Measurements from ENCODE around the gene PAPPA. TPM values are rescaled to one million over a fixed set of nuclear protein-coding genes. Genes with fewer than 3 reads are reported as not detected.
A peak's percentile ranks its signal among the peaks of the same experiment; 100 is the strongest.

PAPPA gene
- total RNA-seq, 1 donor from 2014 or later, result 219 TPM

GRCh38 chr9:116395699-116396037 is 242.1 kb downstream of the PAPPA start:
- H3K9me3 Mint-ChIP-seq (ENCODE audit: low read depth), result no peaks in the 10 kb centered on the region
- peaks cover 61% of the 10 kb centered on the region for H3K36me3 Mint-ChIP-seq (ENCODE audit: low read depth)
- peaks cover 23% of the 10 kb centered on the region for H3K4me1 Mint-ChIP-seq (ENCODE audit: low read depth)
- H3K27me3 Mint-ChIP-seq (ENCODE audit: low read depth), result no peaks in the 10 kb centered on the region
- H3K4me3 Mint-ChIP-seq (ENCODE audit: unreplicated experiment), result no peak overlapping the region
- no peak for DNase-seq (ENCODE audit: low spot score)
- peak overlapping the region; percentile 82 for H3K27ac Mint-ChIP-seq (ENCODE audit: unreplicated experiment)
- no peak for TF ChIP-seq CTCF (IDR thresholded peaks at IDR 0.05)

GRCh38 chr9:116403171-116403570 is 249.6 kb downstream of the PAPPA start:
- no peak for TF ChIP-seq CTCF (IDR thresholded peaks at IDR 0.05)
- H3K4me1 Mint-ChIP-seq (ENCODE audit: low read depth), result peaks cover 5% of the 10 kb centered on the region
- H3K9me3 Mint-ChIP-seq (ENCODE audit: low read depth), result no peaks in the 10 kb centered on the region
- peaks cover 8% of the 10 kb centered on the region for H3K36me3 Mint-ChIP-seq (ENCODE audit: low read depth)
- DNase-seq (ENCODE audit: low spot score), result no peak
- no peaks in the 10 kb centered on the region for H3K27me3 Mint-ChIP-seq (ENCODE audit: low read depth)
- no peak overlapping the region for H3K27ac Mint-ChIP-seq (ENCODE audit: unreplicated experiment)
- H3K4me3 Mint-ChIP-seq (ENCODE audit: unreplicated experiment), result no peak overlapping the region

- Mint-ChIP-seq H3K9me3 (ENCODE audit: low read depth) (no peaks in the 10 kb centered on the region), H3K4me1 (ENCODE audit: low read depth) (peaks cover 5% of the 10 kb centered on the region), H3K4me3 (ENCODE audit: unreplicated experiment) (no peak overlapping the region), H3K36me3 (ENCODE audit: low read depth) (peaks cover 2% of the 10 kb centered on the region), H3K27me3 (ENCODE audit: low read depth) (no peaks in the 10 kb centered on the region), H3K27ac (ENCODE audit: unreplicated experiment) (no peak overlapping the region)
- TF ChIP-seq CTCF (IDR thresholded peaks at IDR 0.05), result no peak
- no peak for DNase-seq (ENCODE audit: low spot score)
These were observed 250.6 kb downstream of the PAPPA start for GRCh38 chr9:116404228-116404627.

- peaks cover 5% of the 10 kb centered on the region for H3K4me1 Mint-ChIP-seq (ENCODE audit: low read depth)
- H3K9me3 Mint-ChIP-seq (ENCODE audit: low read depth), result no peaks in the 10 kb centered on the region
- no peak overlapping the region for H3K27ac Mint-ChIP-seq (ENCODE audit: unreplicated experiment)
- H3K36me3 Mint-ChIP-seq (ENCODE audit: low read depth), result no peaks in the 10 kb centered on the region
- no peak for TF ChIP-seq CTCF (IDR thresholded peaks at IDR 0.05)
- no peaks in the 10 kb centered on the region for H3K27me3 Mint-ChIP-seq (ENCODE audit: low read depth)
- no peak overlapping the region for H3K4me3 Mint-ChIP-seq (ENCODE audit: unreplicated experiment)
- DNase-seq (ENCODE audit: low spot score), result no peak
These were observed 251.7 kb downstream of the PAPPA start for GRCh38 chr9:116405321-116405720.

- no peaks in the 10 kb centered on the region for H3K9me3 Mint-ChIP-seq (ENCODE audit: low read depth)
- H3K27me3 Mint-ChIP-seq (ENCODE audit: low read depth), result no peaks in the 10 kb centered on the region
- no peak for TF ChIP-seq CTCF (IDR thresholded peaks at IDR 0.05)
- no peaks in the 10 kb centered on the region for H3K36me3 Mint-ChIP-seq (ENCODE audit: low read depth)
- H3K4me3 Mint-ChIP-seq (ENCODE audit: unreplicated experiment), result no peak overlapping the region
- H3K4me1 Mint-ChIP-seq (ENCODE audit: low read depth), result peaks cover 5% of the 10 kb centered on the region
- DNase-seq (ENCODE audit: low spot score), result no peak
- H3K27ac Mint-ChIP-seq (ENCODE audit: unreplicated experiment), result no peak overlapping the region
These were observed 252.9 kb downstream of the PAPPA start for GRCh38 chr9:116406469-116406868.
